GM18951 (cell line): ENCODE data around the gene BABAM1.

ENCODE experiments used
- POLR2A ChIP-seq: IDR thresholded peaks from 4 replicates; pipeline ENCODE4 v1.6.1; 2011; ENCODE audit warnings: mild to moderate bottlenecking; ENCODE audit not compliant: insufficient read length, insufficient read depth; ENCODE audit errors: extremely low read depth
- in situ Hi-C: fragments of 300-500 bp; cut with MboI; formaldehyde crosslinking; loops from one replicate; pipeline ENCODE4 v1.12.0; 2022; ENCODE audit warnings: low sequenced_read_pairs, mixed read lengths, inconsistent platforms; ENCODE audit not compliant: unreplicated experiment

BABAM1 gene

DNA sequence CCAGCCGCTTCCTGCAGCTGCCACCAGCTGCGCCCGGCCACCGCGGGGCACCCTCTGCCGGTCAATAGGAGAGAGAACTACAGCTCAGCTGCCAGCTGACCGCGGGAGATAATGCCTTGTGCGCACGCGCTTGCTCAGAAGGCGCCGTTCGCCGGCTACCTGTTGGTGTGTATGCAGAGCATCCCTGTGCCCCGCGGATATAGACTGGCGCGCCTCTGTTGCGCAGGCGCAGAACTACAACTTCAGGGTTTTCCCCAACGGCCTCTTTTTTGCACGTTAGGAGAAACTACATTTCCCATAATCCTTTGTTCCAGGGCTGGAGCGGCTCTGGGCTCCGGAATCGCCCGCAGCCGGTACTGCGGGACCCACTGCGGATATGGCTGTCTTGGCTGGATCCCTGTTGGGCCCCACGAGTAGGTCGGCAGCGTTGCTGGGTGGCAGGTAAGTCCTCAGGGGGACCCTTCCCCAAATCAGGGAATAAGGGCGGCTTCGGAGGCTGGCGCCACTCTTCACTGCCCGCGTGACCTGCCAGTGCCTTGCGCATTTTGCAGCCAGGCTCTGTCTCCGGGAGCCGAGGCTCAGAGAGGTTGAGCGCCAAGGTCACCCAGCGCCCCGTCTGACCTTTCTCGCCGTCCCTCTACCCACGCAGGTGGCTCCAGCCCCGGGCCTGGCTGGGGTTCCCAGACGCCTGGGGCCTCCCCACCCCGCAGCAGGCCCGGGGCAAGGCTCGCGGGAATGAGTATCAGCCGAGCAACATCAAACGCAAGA, 38.5 kb downstream of the BABAM1 start, which contains the start of gene MRPL34:
Gene MRPL34 (plus strand): TSS at position 356 of the 768 bp plus-strand sequence. CDS start 21 bp downstream, at position 377.
- peak; percentile 79 for TF ChIP-seq POLR2A
- in situ Hi-C loops, result no loop called here

DNA sequence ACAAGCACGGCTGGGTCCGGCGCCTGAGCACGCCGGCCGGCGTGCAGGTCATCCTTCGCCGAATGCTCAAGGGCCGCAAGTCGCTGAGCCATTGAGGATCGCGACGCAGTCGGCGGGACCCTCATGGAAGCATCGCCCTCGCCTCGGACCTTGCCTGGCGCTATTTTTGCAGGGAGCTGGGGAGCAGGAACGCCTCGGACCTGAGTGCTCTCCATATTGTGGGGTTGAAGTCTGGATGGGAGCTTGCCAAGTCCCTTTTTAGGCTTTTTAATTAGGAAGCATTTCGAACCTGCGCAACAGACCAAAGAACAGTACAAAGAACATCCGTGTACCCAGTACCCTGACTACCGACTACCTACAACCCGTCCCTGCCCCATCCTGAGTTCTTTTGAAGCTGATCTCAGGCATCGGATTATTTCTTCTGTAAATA, 39.1 kb downstream of the BABAM1 start:
- in situ Hi-C loops, result no loop called here
- no peak for TF ChIP-seq POLR2A

GRCh38 chr19:17307876-17308377, 40.7 kb downstream of the BABAM1 start:
- TF ChIP-seq POLR2A, result no peak
- in situ Hi-C loops, result no loop called here

DNA sequence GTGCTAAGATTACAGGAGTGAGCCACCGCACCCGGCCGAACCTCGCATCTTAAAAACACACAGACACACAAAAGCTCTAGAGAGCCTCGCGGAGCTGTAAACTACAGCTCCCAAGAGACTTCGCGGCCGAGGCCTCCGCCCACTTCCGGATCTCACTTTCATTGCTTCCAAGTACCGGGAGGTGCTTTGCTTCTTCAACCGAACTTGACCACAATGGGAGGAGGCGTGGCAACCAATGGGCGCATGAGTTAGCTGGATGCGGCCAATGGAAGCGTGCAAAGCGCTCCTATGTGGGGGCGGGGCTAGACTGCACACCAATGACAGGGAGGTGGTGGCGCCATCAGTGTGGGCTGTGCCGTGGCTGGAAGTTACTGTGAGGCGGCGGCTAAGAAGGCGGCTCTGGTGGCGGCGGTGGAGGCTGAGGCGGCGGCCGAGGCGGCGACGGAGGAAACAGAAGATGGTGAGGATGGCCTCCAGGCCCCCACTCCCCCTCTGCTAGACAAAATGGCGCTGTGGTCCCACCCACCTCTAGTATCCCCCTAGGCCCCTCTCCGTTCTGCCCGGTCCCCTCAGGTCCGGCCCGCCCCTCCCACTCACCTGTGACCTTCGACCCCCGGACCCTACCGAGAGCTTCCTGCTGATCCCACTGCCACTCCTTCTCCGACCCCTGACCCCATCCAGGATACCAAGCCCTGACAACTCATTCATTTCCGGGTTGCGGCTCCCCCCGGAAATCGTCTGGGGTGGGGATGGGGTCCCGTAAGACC, 42.1 kb downstream of the BABAM1 start, which contains the start of gene DDA1:
Gene DDA1 (plus strand): TSS at position 366 of the 767 bp plus-strand sequence. CDS start 92 bp downstream, at position 458.
- in situ Hi-C loops, result no loop called here
- TF ChIP-seq POLR2A, result peak; percentile 71

DNA sequence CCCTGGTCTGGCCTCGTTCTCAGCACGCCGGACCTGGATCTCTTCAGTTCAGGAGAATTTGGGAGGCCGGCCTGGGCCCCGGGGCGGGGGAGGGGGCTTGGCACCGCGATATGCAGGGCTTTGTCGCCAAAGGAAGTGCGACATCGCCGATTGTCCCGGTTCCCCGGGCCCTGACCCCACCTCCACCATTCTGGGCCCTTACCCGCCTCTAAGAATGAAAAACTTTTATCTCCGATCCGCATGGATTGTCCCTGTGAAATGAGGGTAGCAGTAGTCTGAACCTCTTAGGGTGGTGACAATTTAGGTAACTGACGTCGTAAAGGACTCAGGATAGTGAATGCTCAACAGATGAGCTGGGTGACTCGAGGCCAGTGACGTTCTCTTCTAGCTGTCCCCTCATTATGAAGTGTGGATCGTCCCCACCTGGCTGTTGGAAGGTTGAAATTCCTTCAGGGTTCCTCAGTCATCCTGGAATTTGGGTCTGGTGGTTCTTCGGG, 42.8 kb downstream of the BABAM1 start:
- no peak for TF ChIP-seq POLR2A
- in situ Hi-C loops, result no loop called here

- TF ChIP-seq POLR2A, result no peak
- in situ Hi-C loops, result no loop called here
Observed at GRCh38 chr19:17311455-17312188, 44.4 kb downstream of the BABAM1 start.

DNA sequence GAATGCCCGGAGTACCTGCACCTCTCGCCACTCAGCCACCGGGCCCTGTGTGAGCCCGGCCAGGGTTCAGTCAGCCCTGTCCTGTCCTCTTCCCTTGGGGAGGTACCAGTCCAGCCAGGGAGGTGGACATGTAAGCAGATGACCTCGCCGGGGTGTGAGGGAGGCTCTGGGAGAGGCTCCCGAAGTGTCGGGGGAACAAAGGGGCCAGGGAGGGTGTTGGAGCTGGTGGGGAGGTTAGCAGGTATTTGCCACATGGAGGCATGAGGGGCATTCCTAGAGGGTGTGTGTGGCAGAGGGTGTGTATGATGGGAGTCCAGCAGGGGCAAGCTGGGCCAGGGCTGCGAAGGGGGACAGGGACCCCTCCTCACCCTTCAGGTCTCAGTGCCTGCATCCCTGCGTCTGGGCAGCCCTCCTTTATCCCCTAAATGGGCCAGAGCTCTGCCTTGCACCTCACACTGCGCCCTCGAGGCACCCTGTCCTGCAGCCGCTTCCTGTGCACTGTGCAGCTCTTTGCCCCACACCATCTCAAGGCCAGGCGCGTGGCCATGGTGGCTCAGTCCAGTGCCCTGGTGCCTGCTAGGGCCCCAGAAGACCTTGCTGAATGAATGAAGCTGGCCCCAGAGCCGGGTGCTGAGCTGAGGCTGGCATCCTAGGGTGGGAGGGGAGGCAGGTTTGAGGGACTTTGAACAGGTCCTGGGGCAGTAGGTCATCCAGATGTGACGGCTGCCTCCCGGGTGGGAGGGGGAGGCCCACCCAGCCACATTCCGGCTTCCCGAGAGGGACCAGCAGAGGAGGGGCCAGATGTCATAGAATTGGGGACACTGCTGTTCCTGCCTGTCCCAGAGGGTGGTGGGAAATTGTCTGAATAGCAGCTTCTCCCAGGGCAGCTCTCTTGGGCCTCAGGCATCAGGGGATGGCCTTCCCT, 45.2 kb downstream of the BABAM1 start:
- TF ChIP-seq POLR2A, result no peak
- in situ Hi-C loops, result no loop called here

DNA sequence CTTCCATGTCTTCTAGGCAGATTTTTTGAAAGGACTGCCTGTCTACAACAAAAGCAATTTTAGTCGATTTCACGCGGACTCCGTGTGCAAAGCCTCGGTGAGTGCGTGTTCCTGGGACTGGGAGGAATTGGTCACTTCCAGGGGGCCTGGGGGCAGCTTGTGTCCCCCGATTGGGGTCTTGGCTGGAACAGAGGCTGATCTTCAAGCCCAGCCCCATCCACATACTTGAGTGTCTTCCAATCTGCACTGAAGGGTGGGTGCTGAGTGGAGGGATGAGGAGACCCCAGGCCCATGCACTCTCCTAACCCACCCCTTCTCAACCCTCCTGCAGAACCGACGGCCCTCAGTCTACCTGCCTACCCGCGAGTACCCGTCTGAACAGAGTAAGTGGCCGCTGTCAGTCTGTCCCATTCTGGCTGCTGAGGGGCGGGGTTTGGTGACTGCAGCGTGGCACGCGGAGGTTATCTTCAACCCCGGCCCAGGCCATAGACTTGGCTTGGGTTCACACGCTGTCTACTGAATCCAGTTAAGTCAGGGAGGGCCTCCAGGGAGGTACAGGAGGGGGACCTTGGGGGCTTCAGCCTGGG, 46.9 kb downstream of the BABAM1 start:
- TF ChIP-seq POLR2A, result no peak
- in situ Hi-C loops, result no loop called here

- in situ Hi-C loops, result no loop called here
- no peak for TF ChIP-seq POLR2A
Observed at GRCh38 chr19:17318966-17319365, 51.7 kb downstream of the BABAM1 start.

DNA sequence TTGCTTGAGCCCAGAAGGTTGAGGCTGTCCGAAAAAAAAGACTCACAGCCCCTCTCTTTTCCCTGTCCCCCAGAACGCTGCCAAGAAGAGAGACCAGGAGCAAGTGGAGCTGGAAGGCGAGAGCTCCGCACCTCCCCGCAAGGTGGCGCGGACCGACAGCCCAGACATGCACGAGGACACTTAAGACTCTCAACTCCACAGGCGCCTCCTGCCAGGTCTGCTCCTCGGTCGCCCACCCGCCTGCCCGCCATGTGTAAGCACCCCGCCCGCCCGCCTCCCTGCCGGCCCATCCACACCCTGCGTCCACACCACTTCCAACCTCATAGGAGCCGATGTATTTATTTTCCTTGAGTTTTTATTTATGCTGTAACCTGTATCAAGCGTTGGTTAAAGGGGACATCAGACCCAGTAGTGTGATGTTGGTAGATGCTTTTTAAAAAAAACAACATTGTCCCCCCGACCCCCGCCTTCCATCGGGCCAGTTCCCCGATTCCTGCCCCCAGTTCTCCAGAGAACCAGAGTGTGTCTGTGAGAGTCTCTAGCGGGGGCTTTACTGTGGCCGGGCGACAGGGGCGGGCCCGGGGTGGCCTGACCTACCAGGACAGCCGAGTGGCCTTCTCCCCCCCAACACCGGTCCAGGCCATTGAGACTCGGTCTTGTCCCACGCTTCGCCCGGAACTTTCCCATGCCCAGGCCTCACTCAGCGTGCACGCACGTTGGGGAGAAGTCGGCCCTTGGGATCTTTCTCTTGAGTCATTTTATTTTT, 52.4 kb downstream of the BABAM1 start:
- in situ Hi-C loops, result no loop called here
- TF ChIP-seq POLR2A, result no peak

DNA sequence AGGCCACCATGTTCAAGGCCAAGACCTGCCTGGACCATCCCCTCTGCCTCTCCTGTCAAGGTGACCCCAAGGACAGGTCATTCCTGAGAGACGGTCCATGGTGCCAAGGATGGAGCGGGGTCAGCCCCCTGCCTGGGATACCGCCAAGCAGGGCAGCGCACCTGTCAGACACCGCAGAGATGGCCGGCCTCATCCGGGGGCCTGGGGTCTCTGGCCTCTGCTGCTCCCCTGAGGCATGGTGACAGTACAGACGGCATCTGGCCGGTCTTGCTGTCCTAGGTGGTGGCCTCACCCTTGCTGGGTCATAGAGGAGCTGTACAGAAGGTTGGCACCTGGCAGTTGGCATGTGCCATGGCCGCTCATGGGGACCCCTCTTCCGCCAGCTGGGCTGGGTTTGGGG, 53.2 kb downstream of the BABAM1 start:
- in situ Hi-C loops, result no loop called here
- no peak for TF ChIP-seq POLR2A
